NCI-H187 (cell line): ENCODE measurements around the gene RAB11FIP4.
"Not testable (repeated sequence)": the region's sequence is repeated elsewhere in the genome, so short reads cannot be mapped to it uniquely, and the experiment has no call there.

Source experiments
- DNase-seq, 2 experiments: peaks; one replicate each; lab custom pipeline; 2025; lab: John Stamatoyannopoulos, UW

Gene RAB11FIP4, protein sequence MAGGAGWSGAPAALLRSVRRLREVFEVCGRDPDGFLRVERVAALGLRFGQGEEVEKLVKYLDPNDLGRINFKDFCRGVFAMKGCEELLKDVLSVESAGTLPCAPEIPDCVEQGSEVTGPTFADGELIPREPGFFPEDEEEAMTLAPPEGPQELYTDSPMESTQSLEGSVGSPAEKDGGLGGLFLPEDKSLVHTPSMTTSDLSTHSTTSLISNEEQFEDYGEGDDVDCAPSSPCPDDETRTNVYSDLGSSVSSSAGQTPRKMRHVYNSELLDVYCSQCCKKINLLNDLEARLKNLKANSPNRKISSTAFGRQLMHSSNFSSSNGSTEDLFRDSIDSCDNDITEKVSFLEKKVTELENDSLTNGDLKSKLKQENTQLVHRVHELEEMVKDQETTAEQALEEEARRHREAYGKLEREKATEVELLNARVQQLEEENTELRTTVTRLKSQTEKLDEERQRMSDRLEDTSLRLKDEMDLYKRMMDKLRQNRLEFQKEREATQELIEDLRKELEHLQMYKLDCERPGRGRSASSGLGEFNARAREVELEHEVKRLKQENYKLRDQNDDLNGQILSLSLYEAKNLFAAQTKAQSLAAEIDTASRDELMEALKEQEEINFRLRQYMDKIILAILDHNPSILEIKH

DNA sequence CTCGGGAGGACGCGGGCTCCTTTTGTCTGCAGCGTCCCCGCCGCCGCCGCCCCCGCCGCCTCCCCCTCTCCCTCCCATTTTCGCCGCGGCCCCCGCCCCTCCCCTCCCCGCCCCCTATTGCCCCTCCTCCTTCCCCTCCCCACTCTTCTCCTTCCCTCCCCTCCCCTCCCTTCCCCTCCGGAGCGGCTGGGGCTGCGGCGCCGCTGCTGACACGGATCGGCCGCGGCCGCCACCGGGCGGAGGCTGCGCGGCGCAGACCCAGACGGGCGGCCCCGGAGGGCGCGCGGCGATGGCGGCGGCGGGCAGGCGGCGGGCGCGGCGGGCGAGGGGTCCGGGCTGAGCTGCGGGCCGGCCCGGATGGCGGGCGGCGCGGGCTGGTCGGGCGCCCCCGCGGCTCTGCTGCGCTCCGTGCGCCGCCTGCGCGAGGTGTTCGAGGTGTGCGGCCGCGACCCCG is at the start of gene RAB11FIP4:
Gene RAB11FIP4, plus strand, starts transcription at position 180 of the 454 bp plus-strand sequence. Its CDS starts 178 bp downstream, at position 358.
- no peak for DNase-seq

- DNase-seq: not testable (repeated sequence)
These were observed 46.2 kb upstream of the RAB11FIP4 start for GRCh38 chr17:31345191-31345747.

DNA sequence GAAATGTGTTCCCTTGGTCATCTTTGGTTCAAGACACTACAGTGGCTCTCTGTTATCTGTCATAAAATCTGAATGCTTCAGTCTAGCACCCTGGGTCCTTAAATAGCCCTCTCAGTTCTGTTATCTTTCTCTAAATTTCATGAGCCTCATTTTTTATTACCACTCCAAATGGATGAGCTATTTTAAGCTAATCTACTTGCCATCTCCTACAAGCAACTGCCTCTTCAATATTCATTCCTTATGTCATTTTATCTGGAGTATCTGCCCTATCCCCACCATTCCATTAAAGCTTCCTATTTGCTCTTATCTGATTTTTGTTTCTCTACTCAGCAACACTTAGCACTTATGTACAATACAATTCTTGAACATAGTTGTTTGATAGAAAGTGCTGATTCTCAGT is 42.0 kb upstream of the RAB11FIP4 start:
- no peak for DNase-seq

GRCh38 chr17:31355935-31356334 is 35.5 kb upstream of the RAB11FIP4 start:
- no peak for DNase-seq

DNA sequence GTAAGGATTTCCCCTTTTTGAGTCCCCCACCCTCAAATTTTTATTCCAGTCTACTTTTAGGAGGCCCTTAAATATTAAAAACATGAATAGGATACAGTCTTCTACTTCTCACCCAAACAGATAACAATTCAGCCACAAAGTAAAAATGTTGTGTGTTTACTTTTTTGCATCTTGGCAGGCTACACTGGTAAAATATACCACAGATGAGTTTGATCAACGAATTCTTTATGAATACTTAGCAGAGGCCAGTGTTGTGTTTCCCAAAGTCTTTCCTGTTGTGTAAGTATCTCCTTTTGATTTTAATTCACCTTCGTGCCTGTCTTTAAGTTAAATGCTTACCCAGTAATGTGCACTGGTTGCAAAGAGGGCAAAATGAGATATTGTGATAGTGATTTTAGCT is 34.4 kb upstream of the RAB11FIP4 start:
- DNase-seq: no peak

- DNase-seq: no peak
These were observed 33.6 kb upstream of the RAB11FIP4 start for GRCh38 chr17:31357839-31358394.

GRCh38 chr17:31364012-31364411 is 27.5 kb upstream of the RAB11FIP4 start:
- no peak for DNase-seq

DNA sequence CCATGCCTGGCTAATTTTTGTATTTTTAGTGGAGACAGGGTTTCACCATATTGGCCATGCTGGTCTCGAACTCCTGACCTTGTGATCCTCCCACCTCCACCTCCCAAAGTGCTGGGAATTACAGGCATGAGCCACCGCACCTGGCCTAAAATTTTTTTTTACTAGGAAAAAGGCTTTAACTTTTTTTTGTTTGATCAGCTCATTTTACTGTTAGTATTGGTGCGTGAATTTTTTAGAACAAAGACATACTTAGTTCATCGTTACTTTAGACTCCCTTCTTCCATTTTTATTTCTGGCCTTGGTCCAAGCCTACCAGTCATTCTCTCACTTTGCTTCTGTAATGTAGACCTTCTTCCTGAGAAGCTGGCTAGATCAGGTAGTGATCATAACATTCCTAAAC is 25.4 kb upstream of the RAB11FIP4 start:
- DNase-seq: no peak

DNA sequence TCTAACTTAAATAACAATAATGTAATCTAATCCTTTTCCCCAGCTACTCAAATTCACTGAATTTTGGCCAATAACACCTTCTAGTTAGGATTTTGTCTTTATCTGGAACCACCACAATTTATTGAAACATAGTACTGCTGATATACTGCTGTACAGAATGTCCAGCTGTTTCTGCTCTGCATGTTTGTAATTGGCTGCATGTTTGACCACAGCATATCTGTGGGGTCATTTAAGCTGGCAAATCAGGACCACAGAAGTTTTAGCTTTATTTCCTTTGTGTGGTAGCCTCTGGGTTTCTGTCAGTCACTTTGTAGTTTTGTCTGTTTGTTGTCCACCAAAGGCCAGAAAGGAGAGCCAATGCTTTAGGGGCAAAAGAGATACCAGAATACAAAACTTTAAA is 22.2 kb upstream of the RAB11FIP4 start:
- DNase-seq: no peak

GRCh38 chr17:31371511-31372097 is 19.9 kb upstream of the RAB11FIP4 start:
- DNase-seq: no peak

DNA sequence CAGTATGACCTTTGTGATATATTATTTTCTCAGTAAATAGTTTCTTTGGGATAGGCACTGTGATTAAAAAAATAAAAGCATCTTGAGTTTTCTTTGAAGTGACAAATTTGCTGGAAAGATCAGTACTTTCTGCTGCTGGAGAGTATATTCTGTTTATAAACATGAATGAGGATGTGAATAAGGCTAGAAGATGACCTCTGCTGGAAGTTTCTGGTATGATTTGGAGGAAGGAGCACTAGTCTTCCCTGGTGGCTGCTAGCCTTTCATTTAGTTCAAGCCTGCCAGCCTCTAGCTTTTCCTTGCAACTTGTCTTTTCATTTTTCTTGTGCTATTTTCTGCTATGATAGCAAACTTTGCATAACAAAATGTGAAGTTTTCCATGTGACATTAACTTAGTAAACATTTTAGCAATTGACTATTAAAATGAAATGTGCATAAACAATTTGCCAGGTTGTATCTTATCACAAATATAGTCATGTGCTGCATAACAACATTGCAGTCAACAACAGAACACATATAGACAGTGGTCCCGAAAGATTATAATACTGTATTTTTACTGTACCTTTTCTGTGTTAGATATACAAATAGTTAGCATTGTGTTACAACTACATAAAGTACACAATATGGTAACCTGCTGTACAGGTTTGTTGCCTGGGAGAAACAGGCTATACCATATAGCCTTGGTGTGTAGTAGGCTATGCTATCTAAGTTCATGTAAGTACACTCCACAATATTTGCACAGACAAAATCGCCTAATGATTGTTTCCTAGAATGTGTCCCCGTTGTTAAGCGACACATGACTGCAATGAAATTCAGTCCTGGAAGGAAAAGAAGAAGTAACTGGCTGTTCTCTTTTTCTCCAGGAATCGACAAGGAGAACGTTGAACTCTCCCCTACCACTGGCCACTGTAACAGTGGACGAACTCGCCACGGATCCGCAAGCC is 18.1 kb upstream of the RAB11FIP4 start:
- no peak for DNase-seq

DNA sequence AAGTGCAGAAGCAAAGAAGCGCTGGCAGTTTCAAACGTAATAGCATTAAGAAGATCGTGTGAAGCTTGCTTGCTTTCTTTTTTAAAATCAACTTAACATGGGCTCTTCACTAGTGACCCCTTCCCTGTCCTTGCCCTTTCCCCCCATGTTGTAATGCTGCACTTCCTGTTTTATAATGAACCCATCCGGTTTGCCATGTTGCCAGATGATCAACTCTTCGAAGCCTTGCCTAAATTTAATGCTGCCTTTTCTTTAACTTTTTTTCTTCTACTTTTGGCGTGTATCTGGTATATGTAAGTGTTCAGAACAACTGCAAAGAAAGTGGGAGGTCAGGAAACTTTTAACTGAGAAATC is 17.4 kb upstream of the RAB11FIP4 start:
- DNase-seq: no peak

DNA sequence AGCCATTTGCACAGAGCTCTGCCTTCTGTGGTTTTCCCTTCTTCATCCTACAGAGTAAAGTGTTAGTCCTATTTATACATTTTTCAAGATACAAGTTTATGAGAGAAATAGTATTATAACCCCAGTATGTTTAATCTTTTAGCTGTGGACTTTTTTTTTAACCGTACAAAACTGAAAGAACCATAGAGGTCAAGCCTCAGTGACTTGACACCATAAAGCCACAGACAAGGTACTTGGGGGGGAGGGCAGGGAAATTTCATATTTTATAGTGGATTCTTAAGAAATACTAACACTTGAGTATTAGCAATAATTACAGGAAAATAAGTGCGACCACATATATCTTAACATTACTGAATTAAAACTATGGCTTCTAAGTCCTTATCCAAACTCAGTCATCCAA is 17.0 kb upstream of the RAB11FIP4 start:
- DNase-seq: no peak

GRCh38 chr17:31378638-31379037 is 12.8 kb upstream of the RAB11FIP4 start:
- DNase-seq: no peak

GRCh38 chr17:31379597-31380205 is 11.8 kb upstream of the RAB11FIP4 start:
- no peak for DNase-seq

- no peak for DNase-seq
These were observed 10.3 kb upstream of the RAB11FIP4 start for GRCh38 chr17:31381165-31381668.

GRCh38 chr17:31382668-31383275 is 8.7 kb upstream of the RAB11FIP4 start:
- DNase-seq: not testable (repeated sequence)

GRCh38 chr17:31383488-31383887 is 8.0 kb upstream of the RAB11FIP4 start:
- DNase-seq: not testable (repeated sequence)

GRCh38 chr17:31385428-31386285 is 5.8 kb upstream of the RAB11FIP4 start:
- DNase-seq: no peak
